ENCODE results near the gene OR2M7. TPM values are rescaled to one million over a fixed set of nuclear protein-coding genes. Genes with fewer than 3 reads are reported as not detected.
"Not testable (repeated sequence)": the region's sequence is repeated elsewhere in the genome, so short reads cannot be mapped to it uniquely, and the experiment has no call there.

The OR2M7 gene
- total and polyA plus RNA-seq, 10 of the 15 experiments (the other 5 are each of a cell fraction or from before 2014, with no cell fraction given), result not detected

DNA sequence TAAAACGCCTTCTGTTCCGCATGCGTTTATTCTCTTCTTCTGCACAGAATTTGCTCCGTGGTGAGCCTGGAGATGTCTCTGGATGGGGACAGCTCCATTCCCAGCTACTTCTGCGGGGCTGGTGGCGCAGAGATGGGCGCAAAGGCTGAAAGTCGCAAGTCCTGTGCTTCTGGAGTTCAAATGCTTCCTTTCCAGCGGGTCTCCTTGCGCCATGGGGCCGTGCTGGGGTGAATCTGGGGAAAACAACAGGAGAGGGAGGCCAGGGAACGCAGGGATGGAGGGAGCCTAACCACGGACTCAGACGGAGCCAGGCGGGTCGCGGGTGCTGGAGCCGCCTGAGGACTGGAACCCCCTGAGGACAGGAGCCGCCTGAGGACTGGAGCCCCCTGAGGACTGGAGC is 18.3 kb downstream of the OR2M7 start:
- 64% methylated on average over 18 of the region's 19 CpGs for WGBS (ENCODE audit: insufficient coverage, insufficient replicate concordance, low lambda C conversion rate, missing lambda C conversion rate)
- no peak for FAIRE-seq

DNA sequence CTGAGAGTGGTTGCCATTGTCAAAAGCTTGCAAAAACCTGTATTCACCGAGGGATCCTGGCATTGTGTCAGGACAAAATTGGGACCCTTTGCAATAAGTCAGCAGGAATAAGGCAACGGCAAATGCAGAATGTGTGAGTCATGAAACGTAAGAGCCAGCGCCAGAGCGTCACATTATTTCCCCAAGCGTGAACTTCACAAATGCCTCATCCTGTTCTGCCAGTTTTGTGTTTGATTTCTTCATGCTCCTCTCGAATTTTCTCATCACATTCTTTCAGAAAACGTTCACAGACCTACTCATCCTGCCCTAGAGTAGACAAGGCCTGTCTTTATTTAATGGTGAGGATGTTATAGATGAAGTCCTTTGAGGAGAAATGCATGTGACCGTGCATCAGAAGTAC is 18.7 kb downstream of the OR2M7 start:
- FAIRE-seq; H3K79me2 ChIP-seq (ENCODE audit: control insufficient read depth, insufficient read depth, low read length): not testable (repeated sequence)

More for the DNA sequence above, 18.3 kb downstream of the OR2M7 start:
- Histone ChIP-seq H3K9me3 (replicated peaks; ENCODE audit: control insufficient read depth, insufficient read depth, low read length) (no peaks in the 10 kb centered on the region), H3K4me2 (ENCODE audit: control insufficient read depth, insufficient read depth) (no peak overlapping the region), H3K9ac (ENCODE audit: control insufficient read depth, insufficient read depth, low read length) (no peak overlapping the region), H3K79me2 (ENCODE audit: control insufficient read depth, insufficient read depth, low read length) (no peaks in the 10 kb centered on the region), H3K36me3 (ENCODE audit: control insufficient read depth in 2 of 2, insufficient read depth in 2 of 2, low read length in 1 of 2) (no peaks in the 10 kb centered on the region), H2AFZ (ENCODE audit: control insufficient read depth, low read depth, low read length) (no peak overlapping the region), H4K20me1 (ENCODE audit: control insufficient read depth, insufficient read depth) (no peaks in the 10 kb centered on the region), H3K4me3 (no peak overlapping the region), H3K4me1 (ENCODE audit: control insufficient read depth, insufficient read depth, low read length) (no peaks in the 10 kb centered on the region), H3K27me3 (replicated peaks in 1 of 2; ENCODE audit: control insufficient read depth in 2 of 2, insufficient read depth in 2 of 2, low read length in 1 of 2) (no peaks in the 10 kb centered on the region), H3K27ac (ENCODE audit: control insufficient read depth, insufficient read depth) (no peak overlapping the region)
- POLR2A ChIA-PET, result no interaction called here
- no peak for TF ChIP-seq BMI1 (IDR thresholded peaks at IDR 0.05; ENCODE audit: borderline replicate concordance)
- TF ChIP-seq NFXL1 (IDR thresholded peaks at IDR 0.05; ENCODE audit: borderline replicate concordance), result no peak
- TF ChIP-seq DPF2 (IDR thresholded peaks at IDR 0.05), result no peak
- no peak for TF ChIP-seq CREB1 (IDR thresholded peaks at IDR 0.05; ENCODE audit: low read depth)
- no peak for TF ChIP-seq ZBED1 (IDR thresholded peaks at IDR 0.05; ENCODE audit: borderline replicate concordance)
- CTCF ChIA-PET, result no interaction called here
- SMC1A ChIA-PET (ENCODE audit: uncharacterized antibody, unreplicated experiment), result no interaction called here
- ATAC-seq (no peak), DNase-seq (ENCODE audit: low read depth, low spot score) (no peak)
- RAD21 ChIA-PET (ENCODE audit: unreplicated experiment), result no interaction called here
- no TSS peak for BruUV-seq (replicated peaks)
- in situ Hi-C loops (cut with MboI) (no loop called here), intact Hi-C loops (cut with micrococcal nuclease; ENCODE audit: unreplicated experiment) (no loop called here)

More for the DNA sequence above, 18.7 kb downstream of the OR2M7 start:
- H3K36me3 ChIP-seq (ENCODE audit: control insufficient read depth in 2 of 2, insufficient read depth in 2 of 2, low read length in 1 of 2); H3K4me3 ChIP-seq; RAD21 ChIA-PET (ENCODE audit: unreplicated experiment); ATAC-seq; H3K27me3 ChIP-seq (replicated peaks in 1 of 2; ENCODE audit: control insufficient read depth in 2 of 2, insufficient read depth in 2 of 2, low read length in 1 of 2); DNase-seq (ENCODE audit: low read depth, low spot score); H3K4me2 ChIP-seq (ENCODE audit: control insufficient read depth, insufficient read depth); SMC1A ChIA-PET (ENCODE audit: uncharacterized antibody, unreplicated experiment); intact Hi-C loops (cut with micrococcal nuclease; ENCODE audit: unreplicated experiment); H3K4me1 ChIP-seq (ENCODE audit: control insufficient read depth, insufficient read depth, low read length); H4K20me1 ChIP-seq (ENCODE audit: control insufficient read depth, insufficient read depth); H3K27ac ChIP-seq (ENCODE audit: control insufficient read depth, insufficient read depth); H3K9me3 ChIP-seq (replicated peaks; ENCODE audit: control insufficient read depth, insufficient read depth, low read length); BruUV-seq (replicated peaks); POLR2A ChIA-PET; H3K9ac ChIP-seq (ENCODE audit: control insufficient read depth, insufficient read depth, low read length); in situ Hi-C loops (cut with MboI); H2AFZ ChIP-seq (ENCODE audit: control insufficient read depth, low read depth, low read length); CTCF ChIA-PET: not testable (repeated sequence)
- WGBS (ENCODE audit: insufficient coverage, insufficient replicate concordance, low lambda C conversion rate, missing lambda C conversion rate), result 48% methylated on average over 6 of the region's 9 CpGs
